WTC11 (cell line): ENCODE data around the gene NAAA. TPM values are rescaled to one million over a fixed set of nuclear protein-coding genes. Genes with fewer than 3 reads are reported as not detected.

Experiments
- ATAC-seq: fragments of 200-7000 bp; cut with Tn5 transposase; 2 replicates; pipeline ENCODE4 v1.10.0; 2021; ENCODE audit warnings: mild to moderate bottlenecking, moderate library complexity
- CTCF ChIA-PET: fragments of 300-600 bp; sonication (Branson Sonifier 250); formaldehyde crosslinking; loops from one replicate; lab custom pipeline; 2021; ENCODE audit warnings: antibody characterized with exemption; lab: Charles Lee
- POLR2A ChIA-PET: fragments of 350-600 bp; sonication (Branson Sonifier 250); formaldehyde crosslinking; loops from one replicate; lab custom pipeline; 2021; ENCODE audit warnings: antibody characterized with exemption; lab: Charles Lee
- DNase-seq: peaks from one replicate; pipeline ENCODE4 v3.0.0; 2021; ENCODE audit warnings: low spot score
- H3K27ac Mint-ChIP-seq: 2 replicates; pipeline ENCODE4 v1.8.0; 2021; ENCODE audit warnings: mixed read lengths
- H3K27me3 Mint-ChIP-seq: 2 replicates; pipeline ENCODE4 v1.8.0; 2021; ENCODE audit warnings: low read depth, mild to moderate bottlenecking, moderate library complexity, mixed read lengths
- H3K36me3 Mint-ChIP-seq: 2 replicates; pipeline ENCODE4 v1.8.0; 2021; ENCODE audit warnings: mixed read lengths
- H3K4me1 Mint-ChIP-seq: 2 replicates; pipeline ENCODE4 v1.8.0; 2022; ENCODE audit warnings: mixed read lengths
- H3K4me3 Mint-ChIP-seq: 2 replicates; pipeline ENCODE4 v1.8.0; 2021; ENCODE audit warnings: mild to moderate bottlenecking, moderate library complexity, mixed read lengths
- H3K9me3 Mint-ChIP-seq: 2 replicates; pipeline ENCODE4 v1.8.0; 2021; ENCODE audit warnings: mixed read lengths
- AFF4 ChIP-seq: sonication (generic); formaldehyde crosslinking; IDR thresholded peaks from 2 replicates; pipeline ENCODE4 v1.8.1; 2023; ENCODE audit warnings: mild to moderate bottlenecking, missing genetic modification reagents, borderline replicate concordance
- CREM ChIP-seq: sonication (generic); formaldehyde crosslinking; IDR thresholded peaks from 2 replicates; pipeline ENCODE4 v1.8.1; 2022; ENCODE audit warnings: mild to moderate bottlenecking, missing genetic modification reagents, moderate library complexity
- ETV6 ChIP-seq: sonication (generic); formaldehyde crosslinking; IDR thresholded peaks from 2 replicates; pipeline ENCODE4 v1.8.1; 2022; ENCODE audit warnings: mild to moderate bottlenecking, missing genetic modification reagents
- GABPB1 ChIP-seq: sonication (generic); formaldehyde crosslinking; IDR thresholded peaks from 2 replicates; pipeline ENCODE4 v1.8.1; 2023; ENCODE audit warnings: mild to moderate bottlenecking, missing genetic modification reagents
- GRHL2 ChIP-seq: fragments of 250-450 bp; sonication (Bioruptor Pico); IDR thresholded peaks from 2 replicates; pipeline ENCODE4 v1.8.0; 2022; ENCODE audit warnings: mild to moderate bottlenecking, moderate library complexity; ENCODE audit not compliant: insufficient replicate concordance, severe bottlenecking
- HMGXB4 ChIP-seq: sonication (generic); formaldehyde crosslinking; IDR thresholded peaks from 2 replicates; pipeline ENCODE4 v1.8.1; 2023; ENCODE audit warnings: mild to moderate bottlenecking, moderate library complexity, missing genetic modification reagents
- IRF2 ChIP-seq: sonication (generic); formaldehyde crosslinking; IDR thresholded peaks from 2 replicates; pipeline ENCODE4 v1.8.0; 2022; ENCODE audit warnings: low read depth, missing genetic modification reagents, borderline replicate concordance
- JAZF1 ChIP-seq: fragments of 250-450 bp; sonication (Bioruptor Pico); IDR thresholded peaks from 2 replicates; pipeline ENCODE4 v1.9.0; 2021; ENCODE audit warnings: moderate library complexity, mild to moderate bottlenecking, inconsistent platforms
- MXD4 ChIP-seq: fragments of 250-450 bp; sonication (Bioruptor Pico); IDR thresholded peaks from 2 replicates; pipeline ENCODE4 v1.8.0; 2021; ENCODE audit warnings: mild to moderate bottlenecking, moderate library complexity, borderline replicate concordance
- MYBL2 ChIP-seq: sonication (generic); formaldehyde crosslinking; IDR thresholded peaks from 2 replicates; pipeline ENCODE4 v1.8.1; 2023; ENCODE audit warnings: mild to moderate bottlenecking, moderate library complexity, missing genetic modification reagents
- NFATC4 ChIP-seq: fragments of 250-450 bp; sonication (Bioruptor Pico); IDR thresholded peaks from 2 replicates; pipeline ENCODE4 v1.9.0; 2021; ENCODE audit warnings: mild to moderate bottlenecking
- NR1H2 ChIP-seq: sonication (generic); formaldehyde crosslinking; IDR thresholded peaks from 2 replicates; pipeline ENCODE4 v1.9.0; 2021; ENCODE audit warnings: mild to moderate bottlenecking, moderate library complexity, missing genetic modification reagents
- NR3C1 ChIP-seq: sonication (generic); formaldehyde crosslinking; conservative IDR thresholded peaks from 2 replicates; pipeline ENCODE4 v1.8.1; 2023; ENCODE audit warnings: low read depth, mild to moderate bottlenecking, missing genetic modification reagents
- OVOL2 ChIP-seq: fragments of 250-450 bp; sonication (Bioruptor Pico); IDR thresholded peaks from 2 replicates; pipeline ENCODE4 v1.9.0; 2021; ENCODE audit warnings: mild to moderate bottlenecking, borderline replicate concordance
- PREB ChIP-seq: sonication (generic); formaldehyde crosslinking; IDR thresholded peaks from 2 replicates; pipeline ENCODE4 v1.8.1; 2022; ENCODE audit warnings: mild to moderate bottlenecking, missing genetic modification reagents, moderate library complexity, borderline replicate concordance
- PRRX2 ChIP-seq: fragments of 250-450 bp; sonication (Bioruptor Pico); IDR thresholded peaks from 2 replicates; pipeline ENCODE4 v1.8.0; 2021; ENCODE audit warnings: mild to moderate bottlenecking
- SP1 ChIP-seq: sonication (generic); formaldehyde crosslinking; conservative IDR thresholded peaks from 2 replicates; pipeline ENCODE4 v1.8.1; 2022; ENCODE audit warnings: missing genetic modification reagents
- TCF7 ChIP-seq: sonication (generic); formaldehyde crosslinking; IDR thresholded peaks from 2 replicates; pipeline ENCODE4 v1.8.0; 2022; ENCODE audit warnings: mild to moderate bottlenecking, low read depth, missing genetic modification reagents, moderate library complexity
- TEAD1 ChIP-seq: sonication (generic); formaldehyde crosslinking; IDR thresholded peaks from 2 replicates; pipeline ENCODE4 v1.8.0; 2022; ENCODE audit warnings: mild to moderate bottlenecking, missing genetic modification reagents
- USF2 ChIP-seq: sonication (generic); formaldehyde crosslinking; IDR thresholded peaks from 2 replicates; pipeline ENCODE4 v1.8.1; 2023; ENCODE audit warnings: mild to moderate bottlenecking, missing genetic modification reagents, moderate library complexity
- ZBTB21 ChIP-seq: sonication (generic); formaldehyde crosslinking; IDR thresholded peaks from 2 replicates; pipeline ENCODE4 v1.8.1; 2023; ENCODE audit warnings: mild to moderate bottlenecking, missing genetic modification reagents, borderline replicate concordance
- ZBTB43 ChIP-seq: sonication (generic); formaldehyde crosslinking; IDR thresholded peaks from 2 replicates; pipeline ENCODE4 v1.8.1; 2023; ENCODE audit warnings: mild to moderate bottlenecking, missing genetic modification reagents
- ZNF219 ChIP-seq: sonication (generic); formaldehyde crosslinking; IDR thresholded peaks from 2 replicates; pipeline ENCODE4 v1.8.0; 2023; ENCODE audit warnings: missing genetic modification reagents, mild to moderate bottlenecking, borderline replicate concordance
- ZNF317 ChIP-seq: sonication (generic); formaldehyde crosslinking; IDR thresholded peaks from 2 replicates; pipeline ENCODE4 v1.8.1; 2023; ENCODE audit warnings: low read depth, mild to moderate bottlenecking, moderate library complexity, missing genetic modification reagents, borderline replicate concordance
- ZNF416 ChIP-seq: fragments of 250-450 bp; sonication (Bioruptor Pico); IDR thresholded peaks from 2 replicates; pipeline ENCODE4 v1.9.0; 2021; ENCODE audit warnings: mild to moderate bottlenecking, inconsistent platforms
- ZNF423 ChIP-seq: fragments of 250-450 bp; sonication (Bioruptor Pico); IDR thresholded peaks from 2 replicates; pipeline ENCODE4 v2.1.2; 2022; ENCODE audit warnings: mild to moderate bottlenecking, moderate library complexity
- ZNF671 ChIP-seq: fragments of 250-450 bp; sonication (Bioruptor Pico); IDR thresholded peaks from 2 replicates; pipeline ENCODE4 v1.8.0; 2021; ENCODE audit warnings: mild to moderate bottlenecking
- total RNA-seq: library from RNA; stranded (reverse); gene quantifications from 3 replicates; pipeline ENCODE4 v1.2.3, GENCODE V29; 2021
- TF ChIP-seq, protein P1 (sequence below): sonication (generic); formaldehyde crosslinking; IDR thresholded peaks from 2 replicates; pipeline ENCODE4 v1.8.1; 2022; ENCODE audit warnings: mild to moderate bottlenecking, moderate library complexity, missing genetic modification reagents

The NAAA gene
- total RNA-seq, 1 experiment from 2014 or later = 7.1 TPM

DNA sequence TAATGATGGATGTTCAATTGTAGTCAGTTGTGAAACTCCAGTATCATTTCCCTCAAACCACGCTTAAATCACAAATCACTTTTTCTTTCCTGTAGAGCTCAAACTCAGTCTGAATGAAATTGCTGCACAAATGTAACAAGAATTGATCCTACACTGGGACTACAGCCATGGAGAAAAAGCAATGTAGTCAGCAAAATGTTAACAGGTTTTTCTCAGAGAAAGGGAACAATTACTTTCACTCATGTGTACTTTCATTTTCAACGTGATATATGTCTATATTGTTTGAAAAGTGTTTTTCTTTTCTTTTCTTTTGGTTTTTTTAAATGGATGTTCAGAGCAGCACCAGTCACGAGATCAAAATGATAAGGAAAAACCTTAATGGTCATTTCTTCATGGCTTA is 27.3 kb upstream of the NAAA start:
- ChIA-PET CTCF (no interaction called here), POLR2A (no interaction called here)
- DNase-seq = no peak
- ATAC-seq = no peak
- H3K27ac Mint-ChIP-seq = no peak overlapping the region
- H3K27me3 Mint-ChIP-seq = no peaks in the 10 kb centered on the region
- H3K4me3 Mint-ChIP-seq = no peak overlapping the region
- peaks cover 34% of the 10 kb centered on the region for H3K9me3 Mint-ChIP-seq
- no peak for TF ChIP-seq IRF2 (CRISPR knock-in tag)
- TF ChIP-seq USF2 (CRISPR knock-in tag) = no peak
- no peak for TF ChIP-seq TEAD1 (CRISPR knock-in tag)
- no peak for TF ChIP-seq MXD4 (CRISPR knock-in tag)
- no peak for TF ChIP-seq OVOL2 (CRISPR knock-in tag)
- TF ChIP-seq PRRX2 (CRISPR knock-in tag) = no peak
- TF ChIP-seq NR3C1 (CRISPR knock-in tag) = no peak
- TF ChIP-seq SP1 (CRISPR knock-in tag) = no peak
- H3K36me3 Mint-ChIP-seq = peaks cover 90% of the 10 kb centered on the region
- no peaks in the 10 kb centered on the region for H3K4me1 Mint-ChIP-seq

DNA sequence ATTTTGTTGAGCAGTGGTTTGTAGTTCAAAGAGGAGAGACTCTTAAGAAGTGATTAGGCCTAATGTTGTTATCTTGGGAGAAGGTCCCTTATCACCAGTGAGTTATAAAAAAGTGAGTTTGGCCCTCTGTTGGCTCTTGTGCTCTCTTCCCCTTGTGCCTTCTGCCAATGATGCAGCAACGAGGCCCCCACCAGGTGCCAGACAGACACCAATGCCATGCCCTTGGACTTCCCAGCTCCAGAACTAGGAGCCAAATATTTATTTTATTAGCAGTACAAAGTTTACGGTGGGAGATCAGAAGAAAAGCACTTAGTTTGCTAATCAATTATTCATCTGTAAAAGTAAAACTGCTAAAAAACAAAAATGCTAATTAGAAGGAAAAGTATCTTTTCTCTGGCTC is 22.7 kb upstream of the NAAA start:
- CTCF ChIA-PET = no interaction called here
- H3K36me3 Mint-ChIP-seq = peaks cover 96% of the 10 kb centered on the region
- TF ChIP-seq TCF7 (CRISPR knock-in tag) (no peak), MYBL2 (CRISPR knock-in tag) (no peak), CREM (no peak), ZNF219 (CRISPR knock-in tag) (no peak), ZNF416 (CRISPR knock-in tag) (no peak), ZNF317 (CRISPR knock-in tag) (no peak), HMGXB4 (no peak), NR1H2 (no peak), GRHL2 (no peak), AFF4 (CRISPR knock-in tag) (no peak), ZBTB21 (CRISPR knock-in tag) (no peak), NFATC4 (no peak), ZBTB43 (CRISPR knock-in tag) (no peak), GABPB1 (CRISPR knock-in tag) (no peak), ZNF423 (CRISPR knock-in tag) (no peak), PREB (CRISPR knock-in tag) (no peak), ETV6 (no peak), ZNF671 (CRISPR knock-in tag) (no peak), JAZF1 (no peak)
- TF ChIP-seq, protein P1, sequence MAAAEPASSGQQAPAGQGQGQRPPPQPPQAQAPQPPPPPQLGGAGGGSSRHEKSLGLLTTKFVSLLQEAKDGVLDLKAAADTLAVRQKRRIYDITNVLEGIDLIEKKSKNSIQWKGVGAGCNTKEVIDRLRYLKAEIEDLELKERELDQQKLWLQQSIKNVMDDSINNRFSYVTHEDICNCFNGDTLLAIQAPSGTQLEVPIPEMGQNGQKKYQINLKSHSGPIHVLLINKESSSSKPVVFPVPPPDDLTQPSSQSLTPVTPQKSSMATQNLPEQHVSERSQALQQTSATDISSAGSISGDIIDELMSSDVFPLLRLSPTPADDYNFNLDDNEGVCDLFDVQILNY = no peak

More for the DNA sequence above, 22.7 kb upstream of the NAAA start:
- no peak overlapping the region for H3K4me3 Mint-ChIP-seq
- DNase-seq (no peak), ATAC-seq (no peak)
- H3K9me3 Mint-ChIP-seq = peaks cover 40% of the 10 kb centered on the region
- no peak overlapping the region for H3K27ac Mint-ChIP-seq
- no peaks in the 10 kb centered on the region for H3K27me3 Mint-ChIP-seq
- H3K4me1 Mint-ChIP-seq = no peaks in the 10 kb centered on the region
- POLR2A ChIA-PET = no interaction called here
